22Rv1 (cell line): ENCODE measurements around the gene TMEM209.

Experiments used
- ZFX ChIP-seq: fragments of 450-650 bp; IDR thresholded peaks from 2 replicates; pipeline ENCODE4 v1.6.1; 2017; ENCODE audit warnings: antibody characterized with exemption, borderline replicate concordance
- TF ChIP-seq, protein P1 (sequence below): fragments of 450-650 bp; IDR thresholded peaks from 2 replicates; pipeline ENCODE4 v1.5.1; 2017; ENCODE audit warnings: mild to moderate bottlenecking

- TF ChIP-seq, protein P1, sequence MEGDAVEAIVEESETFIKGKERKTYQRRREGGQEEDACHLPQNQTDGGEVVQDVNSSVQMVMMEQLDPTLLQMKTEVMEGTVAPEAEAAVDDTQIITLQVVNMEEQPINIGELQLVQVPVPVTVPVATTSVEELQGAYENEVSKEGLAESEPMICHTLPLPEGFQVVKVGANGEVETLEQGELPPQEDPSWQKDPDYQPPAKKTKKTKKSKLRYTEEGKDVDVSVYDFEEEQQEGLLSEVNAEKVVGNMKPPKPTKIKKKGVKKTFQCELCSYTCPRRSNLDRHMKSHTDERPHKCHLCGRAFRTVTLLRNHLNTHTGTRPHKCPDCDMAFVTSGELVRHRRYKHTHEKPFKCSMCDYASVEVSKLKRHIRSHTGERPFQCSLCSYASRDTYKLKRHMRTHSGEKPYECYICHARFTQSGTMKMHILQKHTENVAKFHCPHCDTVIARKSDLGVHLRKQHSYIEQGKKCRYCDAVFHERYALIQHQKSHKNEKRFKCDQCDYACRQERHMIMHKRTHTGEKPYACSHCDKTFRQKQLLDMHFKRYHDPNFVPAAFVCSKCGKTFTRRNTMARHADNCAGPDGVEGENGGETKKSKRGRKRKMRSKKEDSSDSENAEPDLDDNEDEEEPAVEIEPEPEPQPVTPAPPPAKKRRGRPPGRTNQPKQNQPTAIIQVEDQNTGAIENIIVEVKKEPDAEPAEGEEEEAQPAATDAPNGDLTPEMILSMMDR, result no peak
- TF ChIP-seq ZFX, result no peak
These were observed 28.9 kb upstream of the TMEM209 start for GRCh38 chr7:130234078-130234477.
